Mucosa of stomach (tissue), 1 donor: ENCODE data around the gene HHIPL1.
"Not testable (repeated sequence)": the region's sequence is repeated elsewhere in the genome, so short reads cannot be mapped to it uniquely, and the experiment has no call there.

ENCODE experiments used
- H3K27me3 ChIP-seq: one replicate; pipeline ENCODE4 v1.7.0; 2013; ENCODE audit warnings: mild to moderate bottlenecking, low read length; ENCODE audit not compliant: control insufficient read depth, insufficient read depth
- H3K36me3 ChIP-seq: one replicate; pipeline ENCODE4 v1.7.0; 2013; ENCODE audit warnings: low read length; ENCODE audit not compliant: control insufficient read depth, insufficient read depth
- H3K4me1 ChIP-seq: one replicate; pipeline ENCODE4 v1.7.0; 2013; ENCODE audit warnings: mild to moderate bottlenecking, low read length; ENCODE audit not compliant: control insufficient read depth, insufficient read depth
- H3K4me3 ChIP-seq: one replicate; pipeline ENCODE4 v1.7.0; 2013; ENCODE audit warnings: low read length
- H3K9ac ChIP-seq: one replicate; pipeline ENCODE4 v1.7.0; 2013; ENCODE audit warnings: mild to moderate bottlenecking, low read length, moderate library complexity
- H3K9me3 ChIP-seq: one replicate; pipeline ENCODE4 v1.7.0; 2013; ENCODE audit warnings: mild to moderate bottlenecking, low read length, moderate library complexity; ENCODE audit not compliant: control insufficient read depth
- donor health status: Pancreatic carcinoma.

The HHIPL1 gene

DNA sequence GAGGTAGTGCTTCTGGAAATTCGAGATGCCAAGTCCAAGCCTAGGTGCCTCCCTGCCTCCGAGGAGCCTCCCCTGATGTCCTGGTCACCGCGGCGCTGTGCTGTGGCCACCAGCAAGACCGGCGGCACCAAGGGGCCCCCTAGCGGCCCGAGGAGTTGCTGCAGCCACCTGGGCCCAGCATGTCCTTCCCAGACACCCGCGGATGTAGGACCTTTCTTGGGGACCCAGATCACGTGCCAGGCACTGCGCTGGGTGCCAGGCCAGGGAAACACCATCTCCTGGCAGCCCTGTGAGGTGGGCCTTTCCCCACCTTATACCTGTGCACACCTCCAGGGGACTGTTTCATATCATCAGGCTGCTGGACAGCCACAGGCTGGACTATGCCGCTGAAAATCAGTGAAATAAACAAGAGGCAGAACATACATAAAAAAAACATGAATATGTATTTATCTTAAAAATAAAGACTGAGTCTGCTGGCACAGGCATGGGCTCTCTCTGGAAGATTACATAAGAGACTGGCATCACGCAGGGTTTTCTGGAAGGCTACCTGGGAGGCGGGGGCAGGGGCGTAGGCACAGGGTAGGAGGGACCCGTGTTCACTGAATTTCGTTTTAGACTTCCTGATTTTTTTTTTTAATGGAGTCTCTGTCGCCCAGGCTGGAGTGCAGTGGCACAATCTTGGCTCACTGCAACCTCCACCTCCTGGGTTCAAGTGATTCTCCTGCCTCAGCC lies 15.9 kb upstream of the HHIPL1 start:
- Histone ChIP-seq H3K36me3 (no peaks in the 10 kb centered on the region), H3K4me3 (no peak overlapping the region), H3K9ac (no peak overlapping the region), H3K4me1 (peaks cover 22% of the 10 kb centered on the region), H3K27me3 (peaks cover 2% of the 10 kb centered on the region), H3K9me3 (no peaks in the 10 kb centered on the region)

DNA sequence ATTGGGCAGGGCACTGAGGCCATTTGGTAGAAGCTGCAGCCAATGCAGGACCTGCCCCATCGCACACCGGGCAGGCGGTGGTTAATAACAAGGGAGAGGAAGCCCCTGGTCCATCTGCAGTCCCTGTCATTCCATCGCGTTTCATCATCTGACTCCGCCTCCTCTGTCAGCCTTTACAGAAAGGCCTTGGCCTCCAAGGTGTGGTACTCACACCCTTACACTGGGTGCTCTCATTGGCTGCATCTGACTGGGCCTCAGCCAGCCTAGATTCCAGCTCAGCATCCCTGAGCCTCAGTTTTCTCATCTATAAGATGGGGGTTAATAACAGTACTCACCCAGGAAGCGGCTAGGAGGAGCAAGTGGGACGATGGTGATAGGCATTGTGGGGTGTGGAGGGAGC lies 14.7 kb upstream of the HHIPL1 start:
- no peaks in the 10 kb centered on the region for H3K9me3 ChIP-seq
- H3K9ac ChIP-seq: no peak overlapping the region
- no peak overlapping the region for H3K4me3 ChIP-seq
- H3K36me3 ChIP-seq: no peaks in the 10 kb centered on the region
- H3K4me1 ChIP-seq: peaks cover 12% of the 10 kb centered on the region
- peaks cover 2% of the 10 kb centered on the region for H3K27me3 ChIP-seq

DNA sequence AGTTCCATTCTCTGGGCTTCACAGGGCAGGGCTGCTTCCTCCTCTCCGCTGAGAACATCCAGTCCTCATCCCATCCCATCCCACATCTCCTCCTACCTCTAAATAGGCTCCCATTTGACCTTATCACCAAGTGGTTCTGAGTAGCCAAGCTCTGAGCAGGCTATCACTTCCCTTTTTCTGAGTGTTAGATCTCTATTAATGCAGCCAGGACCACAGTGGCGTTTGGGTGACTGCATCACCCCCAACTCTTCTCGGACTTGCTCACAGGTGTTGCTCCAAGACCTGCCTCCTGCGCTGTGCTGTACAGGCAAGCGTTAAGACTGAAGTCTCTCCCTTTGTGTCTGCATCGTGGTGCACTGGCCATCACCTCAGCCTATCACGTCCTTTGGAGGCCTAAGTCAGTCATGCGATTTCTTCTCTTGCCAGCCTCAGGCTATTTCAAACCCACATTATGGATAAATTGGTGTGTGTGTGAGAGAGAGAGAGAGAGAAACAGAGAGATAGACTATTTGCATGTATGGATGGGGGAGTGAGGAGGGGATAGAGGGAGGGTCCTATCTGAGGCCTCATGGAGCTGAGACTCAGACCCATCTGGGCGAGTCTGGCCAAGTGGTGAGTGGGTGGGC lies 12.4 kb upstream of the HHIPL1 start:
- H3K9ac ChIP-seq: no peak overlapping the region
- no peak overlapping the region for H3K4me3 ChIP-seq
- H3K9me3 ChIP-seq: no peaks in the 10 kb centered on the region
- H3K27me3 ChIP-seq: peaks cover 2% of the 10 kb centered on the region
- H3K36me3 ChIP-seq: no peaks in the 10 kb centered on the region
- H3K4me1 ChIP-seq: peaks cover 7% of the 10 kb centered on the region

DNA sequence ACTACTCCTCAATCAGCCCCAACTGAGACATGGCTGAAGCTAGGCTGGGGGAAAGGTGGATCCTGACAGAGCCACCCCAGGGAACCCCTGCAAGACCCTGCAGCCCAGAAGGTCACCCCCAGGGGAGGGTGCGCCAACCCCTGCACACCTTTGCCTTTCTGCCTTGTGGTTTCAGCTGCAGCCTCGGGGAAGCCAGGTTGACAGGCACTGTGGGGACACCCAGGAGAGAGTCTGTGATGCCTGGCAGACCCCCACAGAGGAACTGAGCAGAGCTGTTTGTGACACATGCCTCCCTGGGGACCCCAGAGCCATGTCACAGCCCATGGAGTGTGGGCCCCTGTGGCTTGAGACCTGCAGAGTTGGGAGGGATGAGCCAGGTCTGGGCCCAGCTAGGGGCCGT lies 11.8 kb upstream of the HHIPL1 start:
- H3K9ac ChIP-seq: no peak overlapping the region
- peaks cover 2% of the 10 kb centered on the region for H3K27me3 ChIP-seq
- H3K9me3 ChIP-seq: no peaks in the 10 kb centered on the region
- no peak overlapping the region for H3K4me3 ChIP-seq
- H3K36me3 ChIP-seq: no peaks in the 10 kb centered on the region
- H3K4me1 ChIP-seq: peaks cover 7% of the 10 kb centered on the region

DNA sequence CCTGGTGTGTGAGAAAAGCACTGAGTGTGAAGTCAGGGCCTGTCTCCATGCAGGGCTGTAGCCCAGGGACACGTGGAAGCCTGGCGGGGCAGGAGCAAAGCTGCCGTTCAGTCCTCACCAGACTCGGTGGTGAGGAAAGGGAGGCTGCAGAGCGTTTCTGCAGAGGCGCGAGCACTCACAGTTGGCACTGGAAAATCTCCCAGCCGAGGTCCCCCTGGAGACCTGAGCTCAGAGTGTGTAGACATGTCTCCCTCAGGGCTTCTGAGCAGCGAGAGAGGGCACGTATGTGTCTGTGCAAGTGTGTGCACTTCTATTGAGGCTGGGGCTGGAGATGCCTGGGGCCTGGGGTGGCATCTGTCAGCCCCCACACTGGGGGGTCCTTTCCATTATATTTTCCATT lies 11.0 kb upstream of the HHIPL1 start:
- Histone ChIP-seq H3K9ac (no peak overlapping the region), H3K9me3 (no peaks in the 10 kb centered on the region), H3K4me1 (peaks cover 2% of the 10 kb centered on the region), H3K36me3 (no peaks in the 10 kb centered on the region), H3K4me3 (no peak overlapping the region), H3K27me3 (peaks cover 2% of the 10 kb centered on the region)

DNA sequence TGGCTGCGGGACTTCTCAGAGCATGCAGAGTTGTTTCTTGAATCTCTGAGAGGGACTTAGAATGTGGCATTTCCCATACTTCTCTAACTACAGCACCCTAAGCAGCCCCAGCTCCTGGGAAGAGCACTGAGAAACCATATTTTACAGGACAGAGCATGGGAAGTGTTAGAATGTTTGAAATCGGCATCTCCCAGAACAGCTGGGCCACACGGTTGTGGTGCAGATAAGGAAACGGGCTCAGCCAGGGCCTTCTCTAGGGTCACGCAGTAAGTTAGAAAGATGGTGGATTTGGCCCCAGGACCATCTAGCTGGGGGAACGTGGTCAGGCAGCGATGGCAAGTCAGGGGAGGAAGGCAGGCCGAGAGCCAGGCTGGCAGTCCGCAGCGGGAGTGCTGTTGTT lies 10.5 kb upstream of the HHIPL1 start:
- Histone ChIP-seq H3K4me3 (no peak overlapping the region), H3K9ac (no peak overlapping the region), H3K9me3 (no peaks in the 10 kb centered on the region), H3K4me1 (no peaks in the 10 kb centered on the region), H3K36me3 (no peaks in the 10 kb centered on the region), H3K27me3 (peaks cover 2% of the 10 kb centered on the region)

DNA sequence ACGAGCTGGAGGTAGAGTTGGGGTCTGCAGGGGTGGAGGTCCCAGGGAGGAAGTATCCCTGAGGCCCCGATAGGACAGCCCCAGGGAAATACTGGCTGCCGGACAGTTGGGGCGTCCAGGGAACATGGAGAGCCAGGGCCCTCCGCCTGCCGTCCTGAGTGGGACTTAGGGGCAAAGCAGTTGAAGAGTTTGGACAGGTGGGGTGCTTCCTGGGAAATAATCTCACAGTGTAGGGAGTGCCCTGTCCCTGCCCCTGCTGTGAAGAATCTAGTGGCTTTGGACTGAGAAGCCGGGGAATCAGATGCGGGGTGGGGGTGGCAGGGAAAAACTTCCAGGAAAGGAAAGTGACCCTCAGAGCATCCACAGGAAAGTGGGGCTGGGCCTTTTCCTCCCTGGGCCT lies 9.8 kb upstream of the HHIPL1 start:
- Histone ChIP-seq H3K9ac (no peak overlapping the region), H3K4me3 (no peak overlapping the region), H3K9me3 (no peaks in the 10 kb centered on the region), H3K27me3 (peaks cover 2% of the 10 kb centered on the region), H3K36me3 (no peaks in the 10 kb centered on the region), H3K4me1 (no peaks in the 10 kb centered on the region)

DNA sequence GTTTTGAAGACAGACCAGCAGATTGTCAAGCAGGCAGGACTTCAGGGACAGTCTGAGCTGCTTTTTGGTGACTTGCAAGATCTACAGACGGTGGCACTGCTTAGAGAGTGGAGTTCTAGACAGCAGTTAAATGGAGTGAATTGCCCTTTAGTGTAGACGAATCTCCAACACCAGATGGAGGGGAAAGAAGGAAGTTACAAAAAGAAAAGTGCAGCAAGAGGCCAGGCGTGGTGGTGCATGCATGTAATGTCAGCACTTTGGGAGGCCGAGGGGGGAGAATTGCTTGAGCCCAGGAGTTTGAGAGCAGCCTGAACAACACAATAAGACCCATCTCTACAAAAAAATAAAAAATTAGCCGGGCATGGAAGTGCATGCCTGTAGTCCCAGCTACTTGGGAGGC lies 8.4 kb upstream of the HHIPL1 start:
- Histone ChIP-seq H3K9me3 (no peaks in the 10 kb centered on the region), H3K4me1 (no peaks in the 10 kb centered on the region)

DNA sequence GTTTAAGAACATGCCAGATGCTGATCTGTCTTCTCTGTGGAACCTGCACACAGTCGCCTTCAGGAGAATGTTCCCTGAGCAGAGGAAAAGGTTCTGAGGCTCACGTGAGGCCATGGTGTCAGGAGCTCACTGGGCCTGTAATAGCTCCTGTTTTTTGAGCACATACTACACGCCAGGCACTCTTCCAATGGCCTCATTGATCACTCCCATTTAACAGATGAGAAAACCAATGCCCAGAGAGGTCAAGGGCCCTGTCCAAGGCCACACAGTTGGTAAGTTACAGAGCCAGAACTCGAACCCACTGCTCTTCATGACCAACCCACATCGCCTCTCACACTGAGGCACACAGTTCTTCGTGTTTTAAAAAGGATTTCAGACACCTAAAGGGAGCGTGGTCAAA lies 7.3 kb upstream of the HHIPL1 start:
- H3K9me3 ChIP-seq: no peaks in the 10 kb centered on the region

More for the DNA sequence above, 8.4 kb upstream of the HHIPL1 start:
- H3K4me3 ChIP-seq: no peak overlapping the region
- peaks cover 2% of the 10 kb centered on the region for H3K27me3 ChIP-seq
- H3K9ac ChIP-seq: no peak overlapping the region
- no peaks in the 10 kb centered on the region for H3K36me3 ChIP-seq

DNA sequence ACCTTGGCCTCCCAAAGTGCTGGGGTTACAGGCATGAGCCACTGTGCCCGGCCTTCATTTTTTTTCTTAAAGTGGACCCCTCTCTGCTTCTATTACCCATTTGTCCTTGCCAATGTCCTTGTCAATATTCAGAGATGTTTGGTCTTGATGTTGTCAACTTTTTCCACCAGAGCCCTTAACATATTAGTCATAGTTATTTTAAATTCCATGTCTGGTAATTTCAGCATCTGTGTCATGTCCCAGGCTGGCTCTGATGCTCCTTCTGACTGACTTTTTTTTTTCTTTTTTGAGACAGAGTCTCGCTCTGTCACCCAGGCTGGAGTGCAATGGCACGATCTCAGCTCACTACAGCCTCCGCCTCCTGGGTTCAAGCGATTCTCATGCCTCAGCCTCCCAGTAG lies 2.2 kb upstream of the HHIPL1 start:
- H3K4me3 ChIP-seq, H3K36me3 ChIP-seq, H3K9me3 ChIP-seq, H3K4me1 ChIP-seq, H3K9ac ChIP-seq: not testable (repeated sequence)
- H3K27me3 ChIP-seq: peaks cover 22% of the 10 kb centered on the region

More for the DNA sequence above, 7.3 kb upstream of the HHIPL1 start:
- H3K27me3 ChIP-seq: peaks cover 2% of the 10 kb centered on the region
- H3K36me3 ChIP-seq: no peaks in the 10 kb centered on the region
- H3K4me1 ChIP-seq: no peaks in the 10 kb centered on the region
- no peak overlapping the region for H3K4me3 ChIP-seq
- H3K9ac ChIP-seq: no peak overlapping the region

DNA sequence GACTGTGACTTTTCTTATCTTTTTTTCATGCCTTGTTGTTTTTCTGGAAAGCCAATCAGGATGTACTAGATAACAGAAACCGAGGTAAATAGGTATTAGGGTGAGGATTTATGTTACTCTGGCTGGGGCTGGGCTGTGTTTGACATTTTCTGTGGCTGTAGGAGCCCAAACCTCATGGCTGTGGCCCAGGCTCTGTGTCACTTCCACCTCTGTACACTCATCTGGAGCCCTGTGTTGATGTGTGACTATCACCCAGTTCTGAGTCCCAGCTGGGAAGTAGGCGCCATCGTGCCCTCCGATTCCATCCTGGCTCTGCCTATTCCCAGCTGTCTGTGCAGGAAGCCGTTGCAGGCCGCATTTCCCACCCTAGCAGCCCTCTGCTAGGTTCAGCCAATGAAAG lies 1.6 kb upstream of the HHIPL1 start:
- Histone ChIP-seq H3K9ac (no peak overlapping the region), H3K9me3 (no peaks in the 10 kb centered on the region), H3K4me1 (peaks cover 8% of the 10 kb centered on the region), H3K27me3 (peaks cover 22% of the 10 kb centered on the region), H3K4me3 (no peak overlapping the region), H3K36me3 (no peaks in the 10 kb centered on the region)

DNA sequence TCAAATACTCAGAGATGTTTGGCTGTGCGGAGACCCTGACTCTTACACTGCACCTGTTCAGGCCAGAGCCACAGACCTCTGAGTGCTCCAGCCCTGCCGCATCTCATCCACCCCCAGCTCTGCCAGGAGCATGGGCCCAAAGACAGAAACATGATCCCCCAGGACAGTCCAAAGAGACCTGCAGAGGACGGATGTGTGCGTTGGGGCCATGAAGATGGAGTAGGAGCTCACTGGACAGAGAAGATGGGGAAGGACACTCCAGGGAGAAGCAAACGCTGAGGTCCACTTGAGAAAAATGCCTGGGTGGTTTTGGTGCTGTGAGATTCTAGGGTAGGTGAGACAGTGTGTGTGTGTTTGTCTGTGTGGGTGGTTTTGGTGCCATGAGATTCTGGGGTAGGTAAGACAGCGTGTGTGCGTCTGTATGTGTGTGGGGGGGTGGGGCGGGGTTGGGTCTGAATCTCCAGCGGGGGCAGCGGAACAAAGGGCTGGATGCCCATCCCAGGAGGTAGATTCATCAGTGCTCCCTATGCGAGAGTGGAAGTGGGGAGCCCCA lies 818 bp upstream of the HHIPL1 start:
- H3K9me3 ChIP-seq: no peaks in the 10 kb centered on the region
- H3K27me3 ChIP-seq: peaks cover 22% of the 10 kb centered on the region
- no peaks in the 10 kb centered on the region for H3K36me3 ChIP-seq
- H3K4me1 ChIP-seq: peaks cover 8% of the 10 kb centered on the region
- H3K9ac ChIP-seq: no peak overlapping the region
- no peak overlapping the region for H3K4me3 ChIP-seq
